ENCODE results near the gene SPATA25.

The SPATA25 gene

GRCh38 chr20:45911486-45912343, 24.3 kb upstream of the SPATA25 start, which contains the start of gene PLTP:
Gene PLTP (minus strand): TSS chr20:45912155. CDS start chr20:45911452, 703 bp downstream.
- Histone ChIP-seq H3K27ac (ENCODE audit: low read depth, low read length) (peak within 1 kb of the TSS; percentile 70; the same call in 1 of the 2 replicates), H3K4me3 (ENCODE audit: low read depth, low read length) (peak within 1 kb of the TSS; percentile 82), H3K27me3 (ENCODE audit: control insufficient read depth, insufficient read depth, low read length) (no peaks in the 10 kb centered on the region), H3K9ac (ENCODE audit: low read length) (peak within 1 kb of the TSS; percentile 85), H3K9me3 (ENCODE audit: control insufficient read depth, insufficient read depth, low read depth, low read length) (no peaks in the 10 kb centered on the region), H3K4me1 (ENCODE audit: control insufficient read depth, insufficient read depth, low read length) (peaks cover 5% of the 10 kb centered on the region), H3K36me3 (ENCODE audit: control insufficient read depth, insufficient read depth, low read length) (peaks cover 25% of the 10 kb centered on the region)

GRCh38 chr20:45910670-45911485, 23.5 kb upstream of the SPATA25 start:
- peaks cover 5% of the 10 kb centered on the region for H3K4me1 ChIP-seq (ENCODE audit: control insufficient read depth, insufficient read depth, low read length)
- H3K9ac ChIP-seq (ENCODE audit: low read length): peak overlapping the region; percentile 85
- no peaks in the 10 kb centered on the region for H3K9me3 ChIP-seq (ENCODE audit: control insufficient read depth, insufficient read depth, low read depth, low read length)
- H3K27me3 ChIP-seq (ENCODE audit: control insufficient read depth, insufficient read depth, low read length): no peaks in the 10 kb centered on the region
- H3K27ac ChIP-seq (ENCODE audit: low read depth, low read length): 0 out of 2 replicates have a peak overlapping the region, but pooled peaks have one; percentile 70
- peaks cover 32% of the 10 kb centered on the region for H3K36me3 ChIP-seq (ENCODE audit: control insufficient read depth, insufficient read depth, low read length)
- H3K4me3 ChIP-seq (ENCODE audit: low read depth, low read length): peak overlapping the region; percentile 82

DNA sequence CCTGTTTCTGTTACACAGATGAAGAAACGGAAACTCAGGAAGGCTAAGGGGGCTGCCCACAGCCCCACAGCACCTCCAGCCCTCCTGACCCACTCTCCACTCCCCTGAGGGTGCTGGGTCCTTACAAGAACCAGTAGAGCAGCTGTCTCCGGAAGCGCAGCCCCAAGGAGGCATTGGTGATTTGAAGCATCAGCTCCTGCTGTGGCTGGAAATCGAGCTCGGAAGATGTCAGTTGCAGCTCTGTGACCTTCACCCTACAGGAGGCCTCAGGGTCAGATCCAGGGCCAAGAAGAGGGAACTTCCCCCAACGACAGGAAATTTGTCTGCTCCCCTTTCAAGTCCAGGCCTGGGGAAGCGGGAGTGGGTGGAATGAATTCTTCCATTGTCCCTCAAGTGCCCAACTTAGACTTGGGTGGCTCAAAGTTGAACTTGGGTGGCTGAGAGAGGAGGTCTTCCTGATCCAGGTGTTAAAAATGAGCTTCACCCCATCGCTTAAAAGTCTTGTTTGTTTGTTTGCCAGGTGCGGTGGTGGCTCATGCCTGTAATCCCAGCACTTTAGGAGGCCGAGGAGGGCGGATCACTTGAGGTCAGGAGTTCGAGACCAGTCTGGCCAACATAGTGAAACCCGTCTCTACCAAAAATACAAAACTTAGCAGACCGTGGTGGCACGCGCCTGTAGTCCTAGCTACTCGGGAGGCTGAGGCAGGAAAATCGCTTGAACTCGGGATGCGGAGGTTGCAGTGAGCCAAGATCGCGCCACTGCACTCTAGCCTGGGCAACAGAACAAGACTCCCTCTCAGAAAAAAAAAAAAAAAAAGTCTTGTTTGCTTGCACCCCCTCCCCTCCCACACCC, 22.6 kb upstream of the SPATA25 start:
- Histone ChIP-seq H3K36me3 (ENCODE audit: control insufficient read depth, insufficient read depth, low read length) (peaks cover 40% of the 10 kb centered on the region), H3K27me3 (ENCODE audit: control insufficient read depth, insufficient read depth, low read length) (no peaks in the 10 kb centered on the region), H3K4me1 (ENCODE audit: control insufficient read depth, insufficient read depth, low read length) (peaks cover 5% of the 10 kb centered on the region), H3K27ac (ENCODE audit: low read depth, low read length) (no peak overlapping the region), H3K9me3 (ENCODE audit: control insufficient read depth, insufficient read depth, low read depth, low read length) (no peaks in the 10 kb centered on the region), H3K4me3 (ENCODE audit: low read depth, low read length) (peak overlapping the region; percentile 38), H3K9ac (ENCODE audit: low read length) (no peak overlapping the region)

GRCh38 chr20:45909336-45909808, 21.9 kb upstream of the SPATA25 start:
- H3K4me1 ChIP-seq (ENCODE audit: control insufficient read depth, insufficient read depth, low read length): peaks cover 5% of the 10 kb centered on the region
- no peak overlapping the region for H3K9ac ChIP-seq (ENCODE audit: low read length)
- peaks cover 47% of the 10 kb centered on the region for H3K36me3 ChIP-seq (ENCODE audit: control insufficient read depth, insufficient read depth, low read length)
- H3K9me3 ChIP-seq (ENCODE audit: control insufficient read depth, insufficient read depth, low read depth, low read length): no peaks in the 10 kb centered on the region
- H3K4me3 ChIP-seq (ENCODE audit: low read depth, low read length): no peak overlapping the region
- H3K27ac ChIP-seq (ENCODE audit: low read depth, low read length): no peak overlapping the region
- no peaks in the 10 kb centered on the region for H3K27me3 ChIP-seq (ENCODE audit: control insufficient read depth, insufficient read depth, low read length)

GRCh38 chr20:45908084-45908483, 20.7 kb upstream of the SPATA25 start:
- H3K9me3 ChIP-seq (ENCODE audit: control insufficient read depth, insufficient read depth, low read depth, low read length): no peaks in the 10 kb centered on the region
- no peak overlapping the region for H3K9ac ChIP-seq (ENCODE audit: low read length)
- H3K27ac ChIP-seq (ENCODE audit: low read depth, low read length): no peak overlapping the region
- peaks cover 5% of the 10 kb centered on the region for H3K4me1 ChIP-seq (ENCODE audit: control insufficient read depth, insufficient read depth, low read length)
- H3K27me3 ChIP-seq (ENCODE audit: control insufficient read depth, insufficient read depth, low read length): no peaks in the 10 kb centered on the region
- H3K36me3 ChIP-seq (ENCODE audit: control insufficient read depth, insufficient read depth, low read length): peaks cover 59% of the 10 kb centered on the region
- H3K4me3 ChIP-seq (ENCODE audit: low read depth, low read length): no peak overlapping the region

- peaks cover 65% of the 10 kb centered on the region for H3K36me3 ChIP-seq (ENCODE audit: control insufficient read depth, insufficient read depth, low read length)
Observed at GRCh38 chr20:45907219-45907948, 20.0 kb upstream of the SPATA25 start.

DNA sequence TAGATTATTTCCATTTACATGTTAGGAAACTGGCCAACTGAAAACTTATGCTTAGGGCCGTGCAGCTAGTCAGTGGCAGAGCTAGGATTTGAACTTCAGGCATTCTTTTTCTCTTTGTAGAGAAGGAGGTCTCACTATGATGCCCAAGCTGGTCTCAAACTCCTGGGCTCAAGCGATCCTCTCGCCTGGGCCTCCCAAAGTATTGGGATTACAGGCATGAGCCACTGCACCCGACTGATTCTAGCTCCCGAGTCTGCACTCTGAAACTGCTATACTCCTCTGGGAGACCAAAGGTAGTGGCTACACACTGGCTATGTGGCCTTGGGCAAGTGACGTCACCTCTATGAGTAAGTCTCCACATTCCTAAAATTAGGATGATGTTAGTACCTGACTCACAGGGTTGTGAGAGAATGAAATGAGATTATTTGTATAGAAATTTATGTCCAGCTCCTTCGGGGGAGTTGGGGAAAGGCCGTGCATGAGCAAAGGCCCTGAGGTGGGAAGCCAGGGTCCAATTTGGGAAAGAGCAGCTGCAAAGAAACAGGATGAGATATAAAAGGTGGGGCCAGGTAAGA, 18.2 kb upstream of the SPATA25 start:
- Histone ChIP-seq H3K27me3 (ENCODE audit: control insufficient read depth, insufficient read depth, low read length) (no peaks in the 10 kb centered on the region), H3K9ac (ENCODE audit: low read length) (no peak overlapping the region), H3K4me1 (ENCODE audit: control insufficient read depth, insufficient read depth, low read length) (no peaks in the 10 kb centered on the region), H3K36me3 (ENCODE audit: control insufficient read depth, insufficient read depth, low read length) (peaks cover 80% of the 10 kb centered on the region), H3K9me3 (ENCODE audit: control insufficient read depth, insufficient read depth, low read depth, low read length) (no peaks in the 10 kb centered on the region), H3K27ac (ENCODE audit: low read depth, low read length) (no peak overlapping the region), H3K4me3 (ENCODE audit: low read depth, low read length) (no peak overlapping the region)

More at GRCh38 chr20:45907219-45907948, 20.0 kb upstream of the SPATA25 start:
- H3K9me3 ChIP-seq (ENCODE audit: control insufficient read depth, insufficient read depth, low read depth, low read length): no peaks in the 10 kb centered on the region
- no peak overlapping the region for H3K27ac ChIP-seq (ENCODE audit: low read depth, low read length)
- H3K4me3 ChIP-seq (ENCODE audit: low read depth, low read length): no peak overlapping the region
- H3K4me1 ChIP-seq (ENCODE audit: control insufficient read depth, insufficient read depth, low read length): peaks cover 2% of the 10 kb centered on the region
- H3K27me3 ChIP-seq (ENCODE audit: control insufficient read depth, insufficient read depth, low read length): no peaks in the 10 kb centered on the region
- no peak overlapping the region for H3K9ac ChIP-seq (ENCODE audit: low read length)

- H3K9me3 ChIP-seq (ENCODE audit: control insufficient read depth, insufficient read depth, low read depth, low read length): no peaks in the 10 kb centered on the region
- H3K4me3 ChIP-seq (ENCODE audit: low read depth, low read length): no peak overlapping the region
- H3K36me3 ChIP-seq (ENCODE audit: control insufficient read depth, insufficient read depth, low read length): peaks cover 84% of the 10 kb centered on the region
- no peaks in the 10 kb centered on the region for H3K27me3 ChIP-seq (ENCODE audit: control insufficient read depth, insufficient read depth, low read length)
- no peak overlapping the region for H3K9ac ChIP-seq (ENCODE audit: low read length)
- no peak overlapping the region for H3K27ac ChIP-seq (ENCODE audit: low read depth, low read length)
- no peaks in the 10 kb centered on the region for H3K4me1 ChIP-seq (ENCODE audit: control insufficient read depth, insufficient read depth, low read length)
Observed at GRCh38 chr20:45904583-45905504, 17.4 kb upstream of the SPATA25 start.

- Histone ChIP-seq H3K4me3 (ENCODE audit: low read depth, low read length) (no peak overlapping the region), H3K27ac (ENCODE audit: low read depth, low read length) (no peak overlapping the region), H3K4me1 (ENCODE audit: control insufficient read depth, insufficient read depth, low read length) (no peaks in the 10 kb centered on the region), H3K36me3 (ENCODE audit: control insufficient read depth, insufficient read depth, low read length) (peaks cover 89% of the 10 kb centered on the region), H3K9ac (ENCODE audit: low read length) (no peak overlapping the region), H3K27me3 (ENCODE audit: control insufficient read depth, insufficient read depth, low read length) (no peaks in the 10 kb centered on the region), H3K9me3 (ENCODE audit: control insufficient read depth, insufficient read depth, low read depth, low read length) (no peaks in the 10 kb centered on the region)
Observed at GRCh38 chr20:45902199-45902701, 14.8 kb upstream of the SPATA25 start.

Data from HUES6 (cell line).